GM21423 (cell line): ENCODE measurements around the gene ARHGEF19.
A peak's percentile ranks its signal among the peaks of the same experiment; 100 is the strongest.
"Not testable (repeated sequence)": the region's sequence is repeated elsewhere in the genome, so short reads cannot be mapped to it uniquely, and the experiment has no call there.

ENCODE experiments used
- ATAC-seq: cut with Tn5 transposase; IDR thresholded peaks from one replicate; pipeline ENCODE4 v1.9.1; 2021; ENCODE audit warnings: mild to moderate bottlenecking, moderate library complexity; ENCODE audit not compliant: unreplicated experiment

The ARHGEF19 gene

GRCh38 chr1:16205891-16206546 is 6.4 kb downstream of the ARHGEF19 start:
- ATAC-seq: peak; percentile 3

DNA sequence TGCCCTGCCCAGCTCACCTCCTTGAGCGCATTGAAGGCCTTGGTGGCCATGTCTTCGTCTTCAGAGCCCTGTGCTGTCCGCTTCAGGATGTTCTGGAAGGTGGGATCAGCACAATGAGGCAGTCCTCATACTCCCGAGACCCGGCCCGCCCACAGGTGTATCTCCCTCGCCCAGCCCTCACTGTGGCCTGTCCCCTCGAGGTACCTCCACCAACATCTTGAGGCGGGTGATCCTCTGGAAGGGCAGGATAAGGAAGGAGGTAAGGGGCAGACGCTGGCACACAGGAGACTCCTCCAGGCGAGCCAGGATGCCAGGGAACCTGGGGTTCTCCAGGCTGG is 7.1 kb downstream of the ARHGEF19 start:
- ATAC-seq: no peak

GRCh38 chr1:16204634-16205333 is 7.7 kb downstream of the ARHGEF19 start:
- ATAC-seq: no peak

- no peak for ATAC-seq
These were observed 8.2 kb downstream of the ARHGEF19 start for GRCh38 chr1:16204216-16204615.

DNA sequence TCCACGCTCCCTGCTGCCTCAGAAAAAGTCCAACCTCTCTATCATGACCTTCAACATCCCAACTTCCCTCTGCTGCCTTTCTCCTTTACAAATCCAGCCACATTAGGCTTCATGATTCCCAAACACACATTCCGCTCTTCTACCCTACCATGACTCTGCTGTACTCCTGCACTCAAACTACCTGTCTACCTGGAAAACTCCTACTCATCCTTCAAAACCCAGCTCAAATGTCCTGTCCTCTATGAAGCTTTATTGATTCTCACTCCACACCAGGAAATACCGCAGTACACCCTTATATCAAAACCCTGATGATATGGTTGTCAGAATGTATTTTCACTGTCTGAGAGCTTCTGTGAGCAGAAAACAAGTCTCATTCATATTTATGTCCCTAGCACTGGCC is 8.9 kb downstream of the ARHGEF19 start:
- no peak for ATAC-seq

DNA sequence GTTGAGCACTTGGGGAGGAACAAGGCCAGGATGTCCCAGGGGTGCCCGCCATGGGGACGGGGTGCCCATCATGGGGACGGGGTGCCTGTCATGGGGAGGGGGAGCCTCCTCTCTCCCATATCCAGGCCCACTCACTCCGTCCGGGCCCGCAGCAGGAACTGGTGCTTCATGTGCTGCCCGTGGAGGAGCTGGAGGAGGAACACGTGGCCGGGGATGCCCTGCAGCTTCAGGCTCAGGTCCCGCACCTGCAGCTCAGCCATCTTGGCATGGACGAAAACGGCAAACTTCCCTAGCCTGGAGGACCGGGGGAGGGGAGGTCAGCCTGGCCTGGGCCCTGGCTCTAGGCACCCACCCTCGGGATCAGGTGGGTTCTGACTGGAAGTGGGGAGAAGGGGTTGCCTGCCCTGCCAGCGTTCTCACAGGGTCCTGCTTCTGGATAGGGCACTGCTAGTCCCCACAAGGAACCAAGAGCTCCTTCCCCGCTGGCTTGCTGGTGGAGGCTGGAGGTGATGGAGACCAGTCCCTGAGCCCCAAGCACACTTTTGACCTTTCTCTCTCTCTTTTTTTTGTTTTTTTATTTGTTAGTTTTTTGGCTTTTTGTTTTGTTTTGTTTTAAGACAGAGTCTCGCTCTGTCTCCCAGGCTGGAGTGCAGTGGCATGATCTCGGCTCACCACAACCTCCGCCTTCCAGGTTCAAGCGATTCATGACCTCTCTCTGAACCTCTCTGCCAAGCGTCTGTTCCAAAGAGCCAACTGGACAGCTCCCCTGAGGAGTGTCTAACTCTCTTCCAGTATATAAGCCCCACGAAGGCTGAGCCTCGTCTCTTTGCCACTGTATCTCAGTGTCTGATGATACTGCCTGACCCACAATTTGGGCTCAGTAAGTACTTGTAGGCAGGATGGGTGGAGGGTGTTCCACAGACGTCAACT is 9.9 kb downstream of the ARHGEF19 start:
- ATAC-seq: no peak

DNA sequence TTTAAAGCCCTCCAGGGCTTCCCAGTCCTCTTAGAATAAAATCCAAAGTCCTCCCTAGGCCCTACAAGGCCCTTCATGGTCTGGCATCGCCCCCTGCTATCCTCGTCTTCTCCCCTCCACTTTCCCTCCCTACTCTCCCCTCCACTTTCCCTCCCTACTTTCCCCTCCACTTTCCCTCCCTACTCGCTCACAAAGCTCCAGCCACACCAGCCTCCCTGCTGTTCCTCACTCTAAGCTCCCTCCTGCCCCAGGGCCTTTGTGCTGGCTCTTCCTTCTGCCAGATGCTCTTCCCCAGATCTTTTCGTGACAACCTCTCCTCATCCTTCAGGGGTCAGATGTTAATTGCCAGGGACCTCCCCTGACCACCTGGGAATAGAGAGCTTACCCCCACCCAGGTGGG is 12.8 kb downstream of the ARHGEF19 start:
- no peak for ATAC-seq

GRCh38 chr1:16199157-16199501 is 13.3 kb downstream of the ARHGEF19 start:
- ATAC-seq: no peak

DNA sequence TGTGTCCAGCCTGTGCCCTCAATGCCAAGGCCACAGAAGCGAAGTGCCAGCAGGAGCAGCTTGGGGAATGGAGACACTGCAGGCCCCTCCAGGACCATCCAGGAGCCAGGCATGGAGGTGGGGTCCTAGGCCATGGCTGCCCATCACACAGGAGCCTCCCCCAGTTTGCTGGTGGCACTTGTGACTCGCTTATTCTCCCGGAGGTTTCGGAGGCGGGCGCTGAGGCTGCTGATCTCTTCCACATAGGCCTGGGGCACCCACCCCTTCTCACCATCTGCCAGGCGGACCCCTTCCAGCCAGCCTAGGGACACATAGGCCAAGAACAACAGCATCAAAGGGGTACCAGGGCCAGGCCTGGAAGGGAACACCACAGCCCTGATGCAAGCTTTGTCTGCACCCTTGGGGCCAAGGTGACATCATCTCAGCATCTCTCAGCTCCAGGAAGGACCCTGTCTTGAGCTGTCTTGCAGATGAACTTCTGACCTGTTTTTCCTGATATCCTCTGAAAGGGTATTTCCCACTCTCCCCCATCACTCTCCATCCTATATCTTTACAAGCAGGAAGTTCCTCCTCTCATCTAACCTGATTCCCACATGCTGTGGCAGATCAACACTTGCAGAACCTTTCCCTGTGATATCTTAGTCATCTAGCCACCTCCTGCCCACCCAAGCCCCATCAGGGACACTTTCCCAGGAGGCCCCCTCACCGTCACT is 13.9 kb downstream of the ARHGEF19 start:
- no peak for ATAC-seq

GRCh38 chr1:16196874-16197273 is 15.6 kb downstream of the ARHGEF19 start:
- no peak for ATAC-seq

- ATAC-seq: not testable (repeated sequence)
These were observed 16.3 kb downstream of the ARHGEF19 start for GRCh38 chr1:16196139-16196538.

DNA sequence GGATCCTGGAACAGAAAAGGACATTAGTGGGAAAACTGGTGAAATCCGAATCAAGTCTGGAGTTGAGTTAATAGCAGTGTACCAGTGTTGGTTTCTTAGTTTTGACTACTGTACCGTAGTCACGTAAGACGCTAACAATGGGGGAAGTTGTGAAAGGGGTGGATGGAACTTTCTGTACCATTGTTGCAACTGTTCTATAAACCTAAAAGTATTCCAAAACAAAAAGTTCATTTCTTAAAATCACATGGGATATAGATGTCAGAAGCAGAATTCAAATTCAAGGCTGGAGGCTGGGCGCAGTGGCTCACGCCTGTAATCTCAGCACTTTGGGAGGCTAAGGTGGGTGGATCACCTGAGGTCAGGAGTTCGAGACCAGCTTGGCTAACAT is 16.9 kb downstream of the ARHGEF19 start:
- ATAC-seq: no peak

- no peak for ATAC-seq
These were observed 20.4 kb downstream of the ARHGEF19 start for GRCh38 chr1:16191916-16192546.

DNA sequence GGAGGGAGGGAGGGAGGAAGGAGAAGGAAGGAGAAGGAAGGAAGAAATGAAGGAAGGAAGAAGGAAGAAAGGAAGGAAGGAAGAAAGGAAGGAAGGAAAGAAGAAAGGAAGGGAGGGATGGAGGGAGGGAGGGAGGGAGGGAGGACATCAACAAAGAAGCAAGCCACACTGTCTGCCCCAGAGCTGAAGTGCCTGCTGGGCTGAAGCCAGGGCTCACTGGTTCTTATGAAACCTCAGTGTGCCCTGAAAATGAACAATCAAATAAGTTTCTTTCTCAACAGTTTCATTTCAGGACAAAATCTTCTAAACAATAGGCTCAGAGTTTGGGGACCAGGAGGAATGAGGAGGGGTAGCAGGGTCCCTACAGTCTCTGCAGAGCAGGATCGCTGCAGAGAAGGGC is 21.1 kb downstream of the ARHGEF19 start:
- ATAC-seq: no peak

- ATAC-seq: no peak
These were observed 22.4 kb downstream of the ARHGEF19 start for GRCh38 chr1:16189921-16190621.

GRCh38 chr1:16189003-16189402 is 23.4 kb downstream of the ARHGEF19 start:
- no peak for ATAC-seq

GRCh38 chr1:16187748-16188401 is 24.6 kb downstream of the ARHGEF19 start:
- no peak for ATAC-seq

GRCh38 chr1:16186655-16187235 is 25.7 kb downstream of the ARHGEF19 start:
- no peak for ATAC-seq

GRCh38 chr1:16184557-16185303 is 27.7 kb downstream of the ARHGEF19 start:
- ATAC-seq: no peak
